HG03025 (cell line): ENCODE measurements around the gene SYT8.
"Not testable (repeated sequence)": the region's sequence is repeated elsewhere in the genome, so short reads cannot be mapped to it uniquely, and the experiment has no call there.

Source experiments
- ATAC-seq: cut with Tn5 transposase; IDR thresholded peaks from one replicate; pipeline ENCODE4 v1.9.1; 2021; ENCODE audit warnings: mild to moderate bottlenecking, moderate library complexity; ENCODE audit not compliant: unreplicated experiment, low FRiP score

The SYT8 gene

GRCh38 chr11:1881442-1882264 is 46.9 kb downstream of the SYT8 start:
- peak; percentile 20 for ATAC-seq

DNA sequence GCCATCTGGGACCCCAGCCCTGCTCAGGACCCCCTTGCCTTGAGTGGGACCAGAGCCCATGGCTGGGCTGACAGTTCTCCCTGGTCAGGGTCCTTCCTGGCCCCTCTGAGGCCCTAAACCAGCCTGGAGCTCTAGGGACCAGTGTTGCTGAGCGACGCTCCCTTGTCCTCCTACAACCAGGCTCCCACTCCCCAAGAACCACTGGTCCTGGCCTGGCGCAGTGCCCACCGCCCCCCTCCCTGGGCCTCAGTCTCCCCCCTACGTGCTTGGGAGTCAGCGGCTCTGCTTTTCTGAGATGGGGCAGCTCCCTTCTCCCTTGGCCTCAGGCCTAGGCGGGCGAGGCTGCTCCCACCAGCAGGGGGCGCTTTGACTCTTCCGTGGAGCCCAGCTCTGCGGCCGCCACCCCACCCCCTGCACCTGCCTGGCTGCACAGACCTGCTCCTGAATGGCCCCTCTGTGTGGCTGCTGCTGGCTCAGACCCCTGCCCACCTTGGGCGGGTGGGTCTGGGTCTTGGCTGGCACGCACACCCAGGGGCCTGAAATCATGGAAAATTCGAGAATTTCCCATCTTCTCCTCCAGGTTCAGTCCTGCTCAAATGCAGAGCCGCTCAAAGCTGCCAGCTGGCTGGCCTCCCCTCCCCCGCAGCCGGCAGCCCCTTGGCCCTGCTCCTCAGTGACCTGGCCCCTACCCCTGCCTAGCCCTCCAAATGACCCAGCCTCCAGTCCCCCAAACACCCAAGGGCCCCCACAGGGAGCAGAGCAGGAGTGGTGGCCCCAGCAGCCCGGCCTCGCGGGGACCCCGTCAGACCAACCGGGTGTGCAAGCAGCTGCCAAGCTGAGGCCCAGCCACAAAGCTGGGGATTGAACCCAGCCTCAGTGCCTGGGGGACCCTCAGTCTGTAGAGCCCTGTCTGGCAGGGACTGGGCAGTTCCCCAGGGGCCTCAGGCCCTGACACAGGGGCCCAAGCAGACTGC is 47.8 kb downstream of the SYT8 start:
- ATAC-seq = peak; percentile 69

DNA sequence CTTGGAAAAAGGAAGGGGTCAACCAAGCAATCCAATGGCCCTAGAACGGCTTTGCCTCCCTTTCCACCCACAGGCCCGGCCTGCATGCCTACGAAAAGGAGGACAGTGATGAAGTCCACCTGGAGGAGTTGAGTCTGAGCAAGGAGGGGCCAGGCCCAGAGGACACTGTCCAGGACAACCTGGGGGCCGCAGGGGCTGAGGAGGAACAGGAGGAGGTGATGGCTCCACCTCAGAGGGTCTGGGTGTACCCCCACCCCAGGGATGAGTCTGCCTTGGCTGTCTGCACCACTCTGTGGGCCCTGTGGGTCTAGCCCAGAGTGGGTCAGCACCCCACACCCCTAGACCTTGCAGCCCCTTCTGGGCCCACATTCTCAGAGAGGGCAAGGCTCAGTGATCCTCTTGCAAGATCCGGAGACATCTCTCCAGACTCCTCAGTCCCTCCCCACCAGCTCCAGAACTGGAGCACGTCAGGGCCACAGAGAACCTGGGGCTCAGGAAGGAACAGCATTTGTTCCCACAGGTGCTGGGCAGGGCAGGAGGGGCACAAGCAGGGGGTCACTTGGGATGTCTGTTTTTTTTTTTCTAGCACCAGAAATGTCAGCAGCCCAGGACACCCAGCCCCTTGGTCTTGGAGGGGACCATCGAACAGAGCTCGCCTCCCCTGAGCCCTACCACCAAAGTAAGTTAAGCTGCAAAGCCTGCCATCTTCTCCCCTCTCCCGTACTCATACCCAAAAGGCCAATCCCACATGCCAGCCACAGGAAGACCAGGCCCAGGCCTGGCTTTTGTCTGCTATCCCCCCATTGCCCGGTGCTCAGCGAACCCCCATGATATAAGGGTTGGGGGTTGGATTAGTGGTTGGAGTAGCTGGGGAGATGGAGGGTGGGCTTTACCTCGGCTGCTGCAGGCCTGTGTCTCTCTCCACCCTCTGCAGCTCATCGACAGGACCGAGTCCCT is 48.8 kb downstream of the SYT8 start:
- ATAC-seq = no peak

DNA sequence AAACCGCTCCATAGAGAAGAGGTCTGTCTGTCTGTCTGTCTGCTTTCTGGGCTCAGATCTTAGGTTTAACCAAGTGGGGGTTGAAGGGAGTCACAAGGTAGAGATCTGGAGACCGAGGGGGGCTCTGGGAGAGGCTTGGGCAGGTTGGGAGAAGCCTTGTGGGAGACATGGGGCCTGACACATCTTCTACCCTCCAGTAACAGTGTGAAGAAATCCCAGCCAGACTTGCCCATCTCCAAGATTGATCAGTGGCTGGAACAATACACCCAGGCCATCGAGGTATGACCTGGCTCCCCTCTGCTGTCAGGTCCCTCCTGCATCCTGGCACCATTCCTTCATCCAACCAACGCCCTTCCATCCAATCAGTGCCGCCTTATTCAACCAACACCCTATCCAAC is 49.5 kb downstream of the SYT8 start:
- no peak for ATAC-seq

GRCh38 chr11:1886551-1886950 is 51.8 kb downstream of the SYT8 start:
- ATAC-seq = not testable (repeated sequence)
